ENCODE results near the gene MGAT2. TPM values are rescaled to one million over a fixed set of nuclear protein-coding genes. Genes with fewer than 3 reads are reported as not detected.

Gene MGAT2
- total and polyA plus RNA-seq, 4 donors, result 10.5 to 44.0 (median 28.7) TPM

DNA sequence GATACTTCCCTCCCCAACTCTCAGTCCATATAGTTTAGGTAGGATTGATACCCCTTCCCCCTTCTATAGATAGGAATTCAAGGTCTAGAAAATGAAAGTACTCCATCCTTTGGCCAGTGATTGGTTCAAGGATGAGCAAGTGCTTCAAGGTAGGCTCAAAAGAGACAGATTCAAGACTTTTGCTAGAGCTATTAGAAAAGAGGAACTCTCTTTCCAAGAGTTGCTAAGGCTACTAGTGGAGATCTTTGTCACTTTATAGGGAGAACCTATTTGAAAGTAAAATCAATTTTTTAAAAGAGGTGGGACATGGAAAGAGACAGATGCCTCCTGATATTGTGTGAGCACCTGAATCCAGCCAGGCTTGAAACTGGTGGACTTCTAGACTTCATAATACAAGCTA, 49.9 kb downstream of the MGAT2 start:
- H3K27ac ChIP-seq (ENCODE audit: low read depth in 1 of 2, low read length in 2 of 2), result no peak overlapping the region
- H3K4me1 ChIP-seq (ENCODE audit: control insufficient read depth in 4 of 4, insufficient read depth in 4 of 4, low read length in 3 of 4), result no peaks in the 10 kb centered on the region
- H3K9me3 ChIP-seq (ENCODE audit: control insufficient read depth in 4 of 4, low read length in 3 of 4), result no peaks in the 10 kb centered on the region
- H3K4me3 ChIP-seq (ENCODE audit: low read depth in 1 of 3, low read length in 3 of 3), result no peak overlapping the region
- no peak overlapping the region for H3K9ac ChIP-seq (ENCODE audit: low read depth in 1 of 2, low read length in 2 of 2)
- DNase-seq (ENCODE audit: low spot score), result no peak
- H3K27me3 ChIP-seq (ENCODE audit: control insufficient read depth in 4 of 4, insufficient read depth in 4 of 4, low read length in 3 of 4), result no peaks in the 10 kb centered on the region
- H3K36me3 ChIP-seq (ENCODE audit: control insufficient read depth in 4 of 4, insufficient read depth in 3 of 4, low read depth in 1 of 4, low read length in 3 of 4), result no peaks in the 10 kb centered on the region
- TF ChIP-seq TAF1 (conservative IDR thresholded peaks at IDR 0.05), result no peak
- TF ChIP-seq FOXA1 (IDR thresholded peaks at IDR 0.05), result no peak
- TF ChIP-seq, protein P1, sequence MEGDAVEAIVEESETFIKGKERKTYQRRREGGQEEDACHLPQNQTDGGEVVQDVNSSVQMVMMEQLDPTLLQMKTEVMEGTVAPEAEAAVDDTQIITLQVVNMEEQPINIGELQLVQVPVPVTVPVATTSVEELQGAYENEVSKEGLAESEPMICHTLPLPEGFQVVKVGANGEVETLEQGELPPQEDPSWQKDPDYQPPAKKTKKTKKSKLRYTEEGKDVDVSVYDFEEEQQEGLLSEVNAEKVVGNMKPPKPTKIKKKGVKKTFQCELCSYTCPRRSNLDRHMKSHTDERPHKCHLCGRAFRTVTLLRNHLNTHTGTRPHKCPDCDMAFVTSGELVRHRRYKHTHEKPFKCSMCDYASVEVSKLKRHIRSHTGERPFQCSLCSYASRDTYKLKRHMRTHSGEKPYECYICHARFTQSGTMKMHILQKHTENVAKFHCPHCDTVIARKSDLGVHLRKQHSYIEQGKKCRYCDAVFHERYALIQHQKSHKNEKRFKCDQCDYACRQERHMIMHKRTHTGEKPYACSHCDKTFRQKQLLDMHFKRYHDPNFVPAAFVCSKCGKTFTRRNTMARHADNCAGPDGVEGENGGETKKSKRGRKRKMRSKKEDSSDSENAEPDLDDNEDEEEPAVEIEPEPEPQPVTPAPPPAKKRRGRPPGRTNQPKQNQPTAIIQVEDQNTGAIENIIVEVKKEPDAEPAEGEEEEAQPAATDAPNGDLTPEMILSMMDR (IDR thresholded peaks at IDR 0.05; ENCODE audit: low read depth, low read length, missing input control), result no peak
- TF ChIP-seq HNF4G (IDR thresholded peaks at IDR 0.05), result no peak

Small RNA genes within 50 kb of the gene (small RNA-seq; reads per million reads assigned to genes)
- gene AL139099.3, result not detected
- not detected for gene AL139099.4
- gene RF00019, result not detected

Other genes with a start within 250 kb of the MGAT2 start
- 1,000 to 10,000 TPM in 1 of 2 donors, 100 to 1,000 TPM in 1; 606 to 1,739 TPM for gene RPS29, start 34.4 kb upstream of the MGAT2 start, total RNA-seq
- 1,000 to 10,000 TPM in 1 of 2 donors, 100 to 1,000 TPM in 1; 584 to 1,071 TPM for gene RPS29, start 34.4 kb upstream of the MGAT2 start, polyA plus RNA-seq
- gene LRR1, start 21.9 kb upstream of the MGAT2 start, total RNA-seq, result 10 to 100 TPM in 1 of 2 donors, 1 to 10 TPM in 1; 3.8 to 23.2 TPM
- gene LRR1, start 21.9 kb upstream of the MGAT2 start, polyA plus RNA-seq, result 1 to 10 TPM; 3.7 to 4.4 TPM
- 100 to 1,000 TPM; 110 to 115 TPM for gene RPL36AL, start 173 bp upstream of the MGAT2 start, total RNA-seq
- gene RPL36AL, start 173 bp upstream of the MGAT2 start, polyA plus RNA-seq, result 100 to 1,000 TPM; 181 to 268 TPM
- gene DNAAF2, start 14.4 kb downstream of the MGAT2 start, total RNA-seq, result 1 to 10 TPM; 4.6 to 8.2 TPM
- gene DNAAF2, start 14.4 kb downstream of the MGAT2 start, polyA plus RNA-seq, result 1 to 10 TPM; 4.2 to 6.1 TPM
- 10 to 100 TPM in 1 of 2 donors, 1 to 10 TPM in 1; 1.7 to 16.5 TPM for gene POLE2, start 67.4 kb downstream of the MGAT2 start, total RNA-seq
- 1 to 10 TPM; 1.3 to 1.7 TPM for gene POLE2, start 67.4 kb downstream of the MGAT2 start, polyA plus RNA-seq
- 1 to 10 TPM; 1.9 to 4.1 TPM for gene KLHDC1, start 72.3 kb downstream of the MGAT2 start, total RNA-seq
- 1 to 10 TPM in 1 of 2 donors, under 1 TPM in 1; 0.36 to 3.2 TPM for gene KLHDC1, start 72.3 kb downstream of the MGAT2 start, polyA plus RNA-seq
- 10 to 100 TPM; 88.9 to 89.0 TPM for gene KLHDC2, start 147.4 kb downstream of the MGAT2 start, total RNA-seq
- 10 to 100 TPM; 41.1 to 99.0 TPM for gene KLHDC2, start 147.4 kb downstream of the MGAT2 start, polyA plus RNA-seq
- gene NEMF, start 232.0 kb downstream of the MGAT2 start, total RNA-seq, result 10 to 100 TPM; 31.5 to 37.2 TPM
- 10 to 100 TPM in 1 of 2 donors, 1 to 10 TPM in 1; 7.9 to 30.8 TPM for gene NEMF, start 232.0 kb downstream of the MGAT2 start, polyA plus RNA-seq

Data from liver (tissue), 10 donors.